ENCODE measurements around the gene DGKI. TPM values are rescaled to one million over a fixed set of nuclear protein-coding genes. Genes with fewer than 3 reads are reported as not detected.

DGKI gene
- total and polyA plus RNA-seq, 2 donors (not counting 1 experiment from before 2014, with no cell fraction given): not detected

DNA sequence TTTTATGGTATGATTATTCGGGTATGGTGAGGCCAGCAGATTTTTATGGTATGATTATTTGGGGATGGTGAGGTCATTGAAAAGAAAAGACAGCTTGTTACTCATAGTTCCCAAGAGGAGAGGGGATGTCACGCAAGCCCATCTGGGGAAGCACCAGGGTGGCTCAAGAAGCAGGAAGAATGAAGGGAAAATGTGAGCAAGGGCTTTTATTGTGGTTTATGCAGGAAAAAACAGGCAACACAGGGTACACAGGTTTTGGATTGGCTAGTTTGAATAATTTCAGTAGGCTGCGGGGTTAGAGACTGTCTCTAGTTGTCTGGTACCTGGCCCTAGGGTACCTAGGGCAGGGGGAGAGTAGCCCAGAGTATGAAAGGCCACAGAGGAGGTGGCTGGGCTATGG is 26.8 kb upstream of the DGKI start:
- ATAC-seq (ENCODE audit: low read depth) (no peak), DNase-seq (no peak)
- 91% methylated on average over 3 of the region's 3 CpGs for WGBS (ENCODE audit: insufficient coverage)
- no peak overlapping the region for H3K27ac ChIP-seq (ENCODE audit: low read length in 2 of 2)
- H2AFZ ChIP-seq (ENCODE audit: insufficient read depth, low read depth, low read length, poor library complexity, severe bottlenecking): no peak overlapping the region
- H3K4me2 ChIP-seq (replicated peaks; ENCODE audit: low read depth, low read length, poor library complexity, severe bottlenecking): no peak overlapping the region
- H3K36me3 ChIP-seq (replicated peaks in 1 of 2; ENCODE audit: control extremely low read depth in 1 of 2, control insufficient read depth in 1 of 2, extremely low read depth in 1 of 2, insufficient read depth in 2 of 2, low read length in 1 of 2): peaks cover 0 to 22% of the 10 kb centered on the region in 2 experiments
- CTCF ChIA-PET: no interaction called here
- no peaks in the 10 kb centered on the region for H3K27me3 ChIP-seq (replicated peaks in 1 of 4; ENCODE audit: control extremely low read depth in 1 of 4, control insufficient read depth in 3 of 4, insufficient read depth in 4 of 4, low read length in 3 of 4)
- TF ChIP-seq CTCF (IDR thresholded peaks at IDR 0.05): no peak
- TF ChIP-seq EZH2 (IDR thresholded peaks at IDR 0.05; ENCODE audit: borderline replicate concordance, insufficient read depth, low read depth, low read length, poor library complexity, severe bottlenecking): no peak
- H3K4me3 ChIP-seq (ENCODE audit: control extremely low read depth in 1 of 5, extremely low read depth in 1 of 5, insufficient read depth in 1 of 5, low read depth in 2 of 5, low read length in 4 of 5): no peak overlapping the region
- no peaks in the 10 kb centered on the region for H3K9me3 ChIP-seq (ENCODE audit: control extremely low read depth in 1 of 3, control insufficient read depth in 2 of 3, insufficient read depth in 1 of 3, low read length in 2 of 3)
- Mint-ChIP-seq H3K9me3 (ENCODE audit: insufficient read depth) (no peaks in the 10 kb centered on the region), H3K27me3 (no peaks in the 10 kb centered on the region), H3K4me3 (no peak overlapping the region), H3K4me1 (no peaks in the 10 kb centered on the region), H3K27ac (no peak overlapping the region)
- POLR2A ChIA-PET: no interaction called here
- H3K4me1 ChIP-seq (ENCODE audit: control insufficient read depth in 2 of 2, insufficient read depth in 2 of 2, low read length in 2 of 2): no peaks in the 10 kb centered on the region
- no peaks in the 10 kb centered on the region for H3K79me2 ChIP-seq (ENCODE audit: control insufficient read depth, insufficient read depth, low read length)
- intact Hi-C loops (cut with micrococcal nuclease): no loop called here
- H4K20me1 ChIP-seq (ENCODE audit: control insufficient read depth, insufficient read depth, low read length, poor library complexity, severe bottlenecking): no peaks in the 10 kb centered on the region
- no peak overlapping the region for H3K9ac ChIP-seq (ENCODE audit: low read length)

DNA sequence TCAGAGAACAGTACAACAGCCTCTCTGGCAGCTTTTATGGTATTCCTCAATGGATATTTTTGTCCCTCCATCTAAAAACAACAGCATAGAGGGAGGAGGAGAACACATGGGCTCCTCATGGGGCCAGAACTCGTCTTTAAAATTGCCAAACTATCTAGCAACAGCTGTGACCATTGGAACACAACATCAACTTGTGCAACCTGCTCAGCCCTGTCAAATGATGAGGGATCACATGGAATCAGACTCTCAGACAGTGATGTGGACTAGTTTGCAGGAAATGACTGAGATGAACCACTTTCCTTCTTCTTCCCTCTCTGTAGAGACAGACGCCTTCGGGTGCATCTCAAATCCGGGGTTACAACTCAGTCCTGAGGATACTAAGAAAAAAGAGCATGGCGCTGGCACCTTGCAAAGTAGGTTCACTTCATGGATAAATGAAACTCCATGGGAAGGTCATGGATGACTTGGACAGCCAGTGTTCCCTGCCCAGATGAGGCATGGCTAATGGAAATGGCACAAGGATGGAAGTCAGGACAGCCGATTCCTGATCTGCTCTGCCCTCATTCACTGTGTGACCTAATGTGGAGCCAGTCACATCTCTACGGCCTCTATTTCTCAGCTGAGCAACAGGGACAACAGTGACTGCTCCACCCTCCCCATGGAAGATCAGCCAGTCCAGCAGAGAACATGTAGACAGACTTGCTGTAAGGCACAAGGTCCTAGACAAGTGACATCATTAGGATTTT is 24.6 kb upstream of the DGKI start:
- Histone ChIP-seq H2AFZ (ENCODE audit: insufficient read depth, low read depth, low read length, poor library complexity, severe bottlenecking) (no peak overlapping the region), H3K36me3 (replicated peaks in 1 of 2; ENCODE audit: control extremely low read depth in 1 of 2, control insufficient read depth in 1 of 2, extremely low read depth in 1 of 2, insufficient read depth in 2 of 2, low read length in 1 of 2) (peaks cover 3 to 17% of the 10 kb centered on the region in 2 experiments), H3K9ac (ENCODE audit: low read length) (no peak overlapping the region), H3K79me2 (ENCODE audit: control insufficient read depth, insufficient read depth, low read length) (no peaks in the 10 kb centered on the region), H3K27me3 (replicated peaks in 1 of 4; ENCODE audit: control extremely low read depth in 1 of 4, control insufficient read depth in 3 of 4, insufficient read depth in 4 of 4, low read length in 3 of 4) (no peaks in the 10 kb centered on the region), H3K9me3 (ENCODE audit: control extremely low read depth in 1 of 3, control insufficient read depth in 2 of 3, insufficient read depth in 1 of 3, low read length in 2 of 3) (peaks cover 0 to 2% (median 1%) of the 10 kb centered on the region in 3 donors), H3K27ac (ENCODE audit: low read length in 2 of 2) (no peak overlapping the region), H3K4me2 (replicated peaks; ENCODE audit: low read depth, low read length, poor library complexity, severe bottlenecking) (no peak overlapping the region), H4K20me1 (ENCODE audit: control insufficient read depth, insufficient read depth, low read length, poor library complexity, severe bottlenecking) (no peaks in the 10 kb centered on the region), H3K4me1 (ENCODE audit: control insufficient read depth in 2 of 2, insufficient read depth in 2 of 2, low read length in 2 of 2) (no peaks in the 10 kb centered on the region), H3K4me3 (ENCODE audit: control extremely low read depth in 1 of 5, extremely low read depth in 1 of 5, insufficient read depth in 1 of 5, low read depth in 2 of 5, low read length in 4 of 5) (no peak overlapping the region)
- H3K4me3 Mint-ChIP-seq: no peak overlapping the region
- ChIA-PET CTCF (interaction anchor here (1.2 kb wide), 1 partner anchor 16 kb away, joined by 3 read pairs; no protein-coding TSS in a partner anchor), POLR2A (no interaction called here)
- no peak for TF ChIP-seq EZH2 (IDR thresholded peaks at IDR 0.05; ENCODE audit: borderline replicate concordance, insufficient read depth, low read depth, low read length, poor library complexity, severe bottlenecking)
- no peak for TF ChIP-seq CTCF (IDR thresholded peaks at IDR 0.05)
- no peak for ATAC-seq (ENCODE audit: low read depth)
- intact Hi-C loops (cut with micrococcal nuclease): no loop called here
- WGBS (ENCODE audit: insufficient coverage): 93% methylated on average over 3 of the region's 7 CpGs
- H3K27me3 Mint-ChIP-seq: no peaks in the 10 kb centered on the region
- no peaks in the 10 kb centered on the region for H3K9me3 Mint-ChIP-seq (ENCODE audit: insufficient read depth)
- DNase-seq: no peak
- H3K4me1 Mint-ChIP-seq: no peaks in the 10 kb centered on the region
- no peak overlapping the region for H3K27ac Mint-ChIP-seq

Data from B cell (primary cell).